HG03139 (cell line): ENCODE data around the gene TRPM6.
A peak's percentile ranks its signal among the peaks of the same experiment; 100 is the strongest.
"Not testable (repeated sequence)": the region's sequence is repeated elsewhere in the genome, so short reads cannot be mapped to it uniquely, and the experiment has no call there.

Source experiments
- ATAC-seq: cut with Tn5 transposase; IDR thresholded peaks from one replicate; pipeline ENCODE4 v1.9.1; 2021; ENCODE audit not compliant: unreplicated experiment

Gene TRPM6

GRCh38 chr9:74858751-74859414 is 28.8 kb downstream of the TRPM6 start:
- ATAC-seq, result no peak

- no peak for ATAC-seq
Measured at GRCh38 chr9:74856989-74857388, 30.7 kb downstream of the TRPM6 start.

- no peak for ATAC-seq
Measured at GRCh38 chr9:74855072-74855471, 32.6 kb downstream of the TRPM6 start.

- not testable (repeated sequence) for ATAC-seq
Measured at GRCh38 chr9:74853024-74853423, 34.7 kb downstream of the TRPM6 start.

- no peak for ATAC-seq
Measured at GRCh38 chr9:74848153-74848525, 39.6 kb downstream of the TRPM6 start.

GRCh38 chr9:74847478-74848152 is 40.1 kb downstream of the TRPM6 start:
- ATAC-seq, result no peak

- no peak for ATAC-seq
Measured at GRCh38 chr9:74846766-74847165, 41.0 kb downstream of the TRPM6 start.

GRCh38 chr9:74838351-74838750 is 49.4 kb downstream of the TRPM6 start:
- ATAC-seq, result no peak

- ATAC-seq, result no peak
Measured at GRCh38 chr9:74824654-74825053, 63.1 kb downstream of the TRPM6 start.

GRCh38 chr9:74821636-74822035 is 66.1 kb downstream of the TRPM6 start:
- ATAC-seq, result no peak

GRCh38 chr9:74817816-74818215 is 69.9 kb downstream of the TRPM6 start:
- no peak for ATAC-seq

- no peak for ATAC-seq
Measured at GRCh38 chr9:74817281-74817810, 70.4 kb downstream of the TRPM6 start.

- no peak for ATAC-seq
Measured at GRCh38 chr9:74810200-74810599, 77.5 kb downstream of the TRPM6 start.

GRCh38 chr9:74804018-74804385 is 83.7 kb downstream of the TRPM6 start:
- no peak for ATAC-seq

GRCh38 chr9:74803376-74804017 is 84.2 kb downstream of the TRPM6 start:
- ATAC-seq, result no peak

- ATAC-seq, result no peak
Measured at GRCh38 chr9:74800226-74800625, 87.5 kb downstream of the TRPM6 start.

- no peak for ATAC-seq
Measured at GRCh38 chr9:74795803-74796202, 91.9 kb downstream of the TRPM6 start.

- no peak for ATAC-seq
Measured at GRCh38 chr9:74795081-74795480, 92.6 kb downstream of the TRPM6 start.

- ATAC-seq, result no peak
Measured at GRCh38 chr9:74784506-74784905, 103.2 kb downstream of the TRPM6 start.

GRCh38 chr9:74783408-74783807 is 104.3 kb downstream of the TRPM6 start:
- no peak for ATAC-seq

- peak; percentile 58 for ATAC-seq
Measured at GRCh38 chr9:74777136-74777879, 110.4 kb downstream of the TRPM6 start.
